ENCODE data around the gene CEP135. TPM values are rescaled to one million over a fixed set of nuclear protein-coding genes. Genes with fewer than 3 reads are reported as not detected.
A peak's percentile ranks its signal among the peaks of the same experiment; 100 is the strongest.

The CEP135 gene
- polyA plus RNA-seq, 1 donor (not counting 4 experiments of a cell fraction or from before 2014, with no cell fraction given): 5.4 TPM

DNA sequence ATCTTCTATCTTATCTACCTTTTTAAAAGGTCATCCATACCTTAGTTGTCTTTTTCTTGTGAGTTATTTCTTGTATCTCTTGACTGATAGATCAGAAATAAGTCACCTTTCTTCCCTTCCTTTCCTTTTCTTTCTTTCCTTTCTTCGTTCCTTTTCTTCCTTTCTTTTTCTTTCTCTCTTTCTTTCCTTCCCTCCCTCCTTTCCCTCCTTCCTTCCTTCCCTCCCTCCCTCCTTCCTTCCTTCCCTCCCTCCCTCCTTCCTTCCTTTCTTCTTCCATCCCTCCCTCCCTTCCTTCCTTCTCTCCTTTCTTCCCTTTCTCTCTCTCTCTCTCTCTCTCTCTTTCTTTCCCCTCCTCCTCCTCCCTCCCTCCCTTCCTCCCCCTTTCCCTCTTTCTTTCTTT, 93.5 kb downstream of the CEP135 start:
- no peak overlapping the region for H3K4me3 ChIP-seq (ENCODE audit: control insufficient read depth in 2 of 3, extremely low read depth in 1 of 3, insufficient read depth in 2 of 3, low read depth in 1 of 3, low read length in 3 of 3)
- H3K4me1 ChIP-seq (ENCODE audit: control insufficient read depth, extremely low read depth, insufficient read depth, low read length): no peaks in the 10 kb centered on the region
- no peak overlapping the region for H3K27ac ChIP-seq (ENCODE audit: control insufficient read depth, insufficient read depth, low read length)
- dilution Hi-C loops (cut with MboI; ENCODE audit: extremely low pct_ligation_motif_present, low sequenced_read_pairs): no loop called here
- no peaks in the 10 kb centered on the region for H3K36me3 ChIP-seq (ENCODE audit: control insufficient read depth in 2 of 2, extremely low read depth in 1 of 2, insufficient read depth in 2 of 2, low read length in 2 of 2)
- DNase-seq (ENCODE audit: low read depth, low spot score) (no peak), FAIRE-seq (no peak)
- no peak overlapping the region for H2AFZ ChIP-seq (ENCODE audit: control insufficient read depth, low read length)
- no peaks in the 10 kb centered on the region for H3K9me1 ChIP-seq (ENCODE audit: control insufficient read depth, extremely low read depth, insufficient read depth, low read length)
- H4K20me1 ChIP-seq (ENCODE audit: control insufficient read depth, extremely low read depth, insufficient read depth, low read length): no peaks in the 10 kb centered on the region
- TF ChIP-seq EZH2 (IDR thresholded peaks at IDR 0.05; ENCODE audit: low read length): no peak
- TF ChIP-seq, protein P1, sequence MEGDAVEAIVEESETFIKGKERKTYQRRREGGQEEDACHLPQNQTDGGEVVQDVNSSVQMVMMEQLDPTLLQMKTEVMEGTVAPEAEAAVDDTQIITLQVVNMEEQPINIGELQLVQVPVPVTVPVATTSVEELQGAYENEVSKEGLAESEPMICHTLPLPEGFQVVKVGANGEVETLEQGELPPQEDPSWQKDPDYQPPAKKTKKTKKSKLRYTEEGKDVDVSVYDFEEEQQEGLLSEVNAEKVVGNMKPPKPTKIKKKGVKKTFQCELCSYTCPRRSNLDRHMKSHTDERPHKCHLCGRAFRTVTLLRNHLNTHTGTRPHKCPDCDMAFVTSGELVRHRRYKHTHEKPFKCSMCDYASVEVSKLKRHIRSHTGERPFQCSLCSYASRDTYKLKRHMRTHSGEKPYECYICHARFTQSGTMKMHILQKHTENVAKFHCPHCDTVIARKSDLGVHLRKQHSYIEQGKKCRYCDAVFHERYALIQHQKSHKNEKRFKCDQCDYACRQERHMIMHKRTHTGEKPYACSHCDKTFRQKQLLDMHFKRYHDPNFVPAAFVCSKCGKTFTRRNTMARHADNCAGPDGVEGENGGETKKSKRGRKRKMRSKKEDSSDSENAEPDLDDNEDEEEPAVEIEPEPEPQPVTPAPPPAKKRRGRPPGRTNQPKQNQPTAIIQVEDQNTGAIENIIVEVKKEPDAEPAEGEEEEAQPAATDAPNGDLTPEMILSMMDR (optimal IDR thresholded peaks at IDR 0.05 in 1 of 3, IDR thresholded peaks at IDR 0.05 in 1 of 3, conservative IDR thresholded peaks at IDR 0.05 in 1 of 3; ENCODE audit: extremely low read depth in 1 of 3, insufficient read depth in 2 of 3, low read length in 3 of 3): no peak
- H3K4me2 ChIP-seq (ENCODE audit: control insufficient read depth, extremely low read depth, insufficient read depth, low read depth, low read length): no peak overlapping the region
- H3K9ac ChIP-seq (ENCODE audit: control insufficient read depth, extremely low read depth, insufficient read depth, low read length): no peak overlapping the region
- H3K79me2 ChIP-seq (ENCODE audit: control insufficient read depth, insufficient read depth, low read length): no peaks in the 10 kb centered on the region
- peaks cover 9% of the 10 kb centered on the region for H3K27me3 ChIP-seq (ENCODE audit: control insufficient read depth, extremely low read depth, insufficient read depth, low read length)
- no peaks in the 10 kb centered on the region for H3K9me3 ChIP-seq (ENCODE audit: control insufficient read depth, low read depth, low read length)

DNA sequence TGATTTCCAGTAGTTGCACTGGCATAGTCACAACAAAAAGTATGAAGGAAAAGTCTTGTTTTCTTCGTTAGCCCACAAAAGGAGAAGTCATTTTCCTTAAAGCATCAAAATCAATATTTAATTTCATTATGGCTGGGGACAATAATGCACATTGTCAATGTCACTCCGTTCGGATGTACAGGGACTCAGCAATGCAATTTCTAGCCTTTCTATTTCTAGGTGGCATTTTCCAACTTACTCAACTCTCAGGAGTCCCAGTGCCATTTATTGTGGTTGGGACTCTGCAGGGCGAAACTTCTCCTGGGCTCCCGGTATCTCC, 99.6 kb downstream of the CEP135 start:
- Histone ChIP-seq H3K36me3 (ENCODE audit: control insufficient read depth in 2 of 2, extremely low read depth in 1 of 2, insufficient read depth in 2 of 2, low read length in 2 of 2) (no peaks in the 10 kb centered on the region), H4K20me1 (ENCODE audit: control insufficient read depth, extremely low read depth, insufficient read depth, low read length) (no peaks in the 10 kb centered on the region), H3K4me1 (ENCODE audit: control insufficient read depth, extremely low read depth, insufficient read depth, low read length) (peaks cover 5% of the 10 kb centered on the region), H3K9ac (ENCODE audit: control insufficient read depth, extremely low read depth, insufficient read depth, low read length) (no peak overlapping the region), H3K9me3 (ENCODE audit: control insufficient read depth, low read depth, low read length) (no peaks in the 10 kb centered on the region), H3K9me1 (ENCODE audit: control insufficient read depth, extremely low read depth, insufficient read depth, low read length) (no peaks in the 10 kb centered on the region), H3K27me3 (ENCODE audit: control insufficient read depth, extremely low read depth, insufficient read depth, low read length) (peaks cover 30% of the 10 kb centered on the region), H3K4me3 (ENCODE audit: control insufficient read depth in 2 of 3, extremely low read depth in 1 of 3, insufficient read depth in 2 of 3, low read depth in 1 of 3, low read length in 3 of 3) (peak overlapping the region in 1 of 3 experiments; percentile 47), H3K4me2 (ENCODE audit: control insufficient read depth, extremely low read depth, insufficient read depth, low read depth, low read length) (peak overlapping the region; percentile 95), H3K79me2 (ENCODE audit: control insufficient read depth, insufficient read depth, low read length) (no peaks in the 10 kb centered on the region), H2AFZ (ENCODE audit: control insufficient read depth, low read length) (no peak overlapping the region), H3K27ac (ENCODE audit: control insufficient read depth, insufficient read depth, low read length) (no peak overlapping the region)
- TF ChIP-seq, protein P1 (optimal IDR thresholded peaks at IDR 0.05 in 1 of 3, IDR thresholded peaks at IDR 0.05 in 1 of 3, conservative IDR thresholded peaks at IDR 0.05 in 1 of 3; ENCODE audit: extremely low read depth in 1 of 3, insufficient read depth in 2 of 3, low read length in 3 of 3): no peak
- TF ChIP-seq EZH2 (IDR thresholded peaks at IDR 0.05; ENCODE audit: low read length): no peak
- dilution Hi-C loops (cut with MboI; ENCODE audit: extremely low pct_ligation_motif_present, low sequenced_read_pairs): no loop called here
- FAIRE-seq (no peak), DNase-seq (ENCODE audit: low read depth, low spot score) (no peak)

Measured in keratinocyte (primary cell).